Epidermal melanocyte (primary cell): ENCODE measurements around the gene CSNK2A1.
"Not testable (repeated sequence)": the region's sequence is repeated elsewhere in the genome, so short reads cannot be mapped to it uniquely, and the experiment has no call there.

Experiments used
- DNase-seq: peaks from one replicate; pipeline ENCODE4 v3.0.0; 2011; ENCODE audit warnings: low spot score; ENCODE audit not compliant: insufficient read length

The CSNK2A1 gene

DNA sequence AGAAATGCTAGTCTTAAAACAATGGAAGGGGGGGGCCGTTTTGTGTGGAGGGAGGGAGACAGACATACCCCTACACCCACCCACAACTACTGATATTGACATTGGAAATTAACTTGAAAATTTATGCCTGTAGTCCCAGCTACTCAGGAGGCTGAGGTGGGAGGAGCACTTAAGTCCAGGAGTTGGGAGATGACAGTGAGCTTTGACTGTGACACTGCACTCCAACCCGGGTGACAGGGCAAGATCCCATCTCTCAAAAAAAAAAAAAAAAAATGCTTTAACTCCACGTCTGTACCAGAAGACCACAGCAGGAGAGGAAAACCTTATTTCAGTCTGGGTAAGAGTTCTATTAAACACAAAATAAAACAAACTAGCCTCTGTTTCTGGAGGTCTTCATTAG, 83.4 kb downstream of the CSNK2A1 start:
- DNase-seq = no peak

DNA sequence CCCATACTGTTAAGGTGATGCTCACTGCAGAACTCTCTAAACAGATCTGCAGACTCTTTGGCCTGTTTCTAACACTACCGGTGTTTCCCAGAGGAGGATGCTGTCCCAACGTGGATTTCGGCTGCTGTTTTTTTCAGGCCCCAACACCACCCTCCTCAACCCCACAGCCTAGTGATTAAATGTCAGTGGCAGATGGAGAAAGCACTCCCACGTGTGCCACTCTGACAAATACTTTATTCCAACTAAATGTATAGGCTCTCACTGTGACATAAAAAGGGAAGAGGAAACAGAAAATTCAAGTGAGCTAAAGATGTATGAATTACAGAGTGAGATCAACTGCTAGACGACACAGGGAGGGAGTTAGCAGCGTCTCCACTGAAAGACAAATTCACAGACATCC, 84.8 kb downstream of the CSNK2A1 start:
- no peak for DNase-seq

DNA sequence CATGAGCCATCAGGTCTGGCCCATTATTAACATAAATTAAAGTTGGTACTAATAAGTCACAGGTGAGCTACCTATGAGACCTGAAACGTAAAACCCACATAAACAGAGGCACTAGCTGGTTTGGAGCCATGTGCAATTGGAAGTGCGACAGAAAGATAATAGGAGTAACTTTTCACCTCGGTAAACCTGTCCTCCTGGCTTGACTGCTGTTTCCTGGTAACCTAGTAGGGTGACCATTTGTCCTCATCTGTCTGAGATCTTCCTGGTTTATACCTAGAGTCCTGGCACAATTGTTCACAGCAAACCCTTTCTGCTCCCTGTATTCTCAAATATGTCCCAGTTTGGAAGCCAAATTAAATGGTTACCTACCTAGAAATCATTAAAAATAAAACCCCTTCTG, 88.6 kb downstream of the CSNK2A1 start:
- DNase-seq = no peak

DNA sequence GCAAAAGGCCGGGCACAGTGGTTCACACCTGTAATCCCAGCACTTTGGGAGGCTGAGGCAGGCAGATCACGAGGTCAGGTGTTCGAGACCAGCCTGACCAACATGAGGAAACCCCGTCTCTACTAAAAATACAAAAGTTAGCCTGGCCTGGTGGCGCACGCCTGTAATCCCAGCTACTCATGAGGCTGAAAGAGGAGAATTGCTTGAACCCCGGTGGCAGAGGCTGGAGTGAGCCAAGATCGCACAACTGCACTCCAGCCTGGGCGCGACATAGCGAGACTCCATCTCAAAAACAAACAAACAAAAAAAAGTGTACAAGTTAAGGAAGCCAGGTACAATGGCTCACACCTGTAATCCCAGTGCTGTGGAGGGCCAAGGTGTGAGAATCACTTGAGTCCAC, 91.6 kb downstream of the CSNK2A1 start:
- DNase-seq = not testable (repeated sequence)

DNA sequence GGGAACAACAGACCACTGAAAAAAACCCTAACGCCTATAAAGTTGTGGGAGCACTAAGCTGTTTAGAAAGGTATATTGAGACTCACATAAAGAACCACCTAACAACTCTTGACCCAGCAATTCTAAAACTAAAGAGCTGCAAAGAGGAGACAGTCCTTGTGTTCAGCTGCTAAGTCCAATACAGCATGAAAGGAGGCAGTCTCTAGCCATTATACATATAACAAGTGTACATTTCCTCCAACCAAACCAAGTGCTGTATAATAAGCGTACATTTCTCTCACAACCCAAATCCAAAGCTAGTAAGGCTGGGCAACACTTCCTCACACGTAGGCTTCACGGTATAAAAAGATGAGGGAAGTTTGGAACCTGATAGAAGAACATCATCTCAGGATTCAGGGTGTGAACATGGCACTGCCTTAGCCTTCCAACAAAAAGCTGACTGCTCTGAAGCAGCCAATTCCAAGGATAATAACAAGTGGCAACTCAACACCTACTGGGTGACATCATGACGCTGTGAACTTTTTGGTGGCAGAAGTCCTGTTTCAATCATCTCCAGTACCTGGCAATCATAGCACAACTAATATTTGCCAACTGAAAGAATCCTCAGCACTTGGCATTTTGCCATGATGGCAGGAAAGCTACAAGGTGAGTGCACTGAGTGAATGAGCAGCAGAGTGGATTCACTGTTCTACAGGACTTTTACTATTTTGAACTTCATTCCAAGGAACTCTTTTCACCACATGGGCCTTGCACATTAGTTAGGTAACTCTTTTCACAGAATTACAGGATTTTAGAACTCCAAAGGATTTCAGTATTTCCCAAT, 97.9 kb downstream of the CSNK2A1 start:
- DNase-seq = no peak

DNA sequence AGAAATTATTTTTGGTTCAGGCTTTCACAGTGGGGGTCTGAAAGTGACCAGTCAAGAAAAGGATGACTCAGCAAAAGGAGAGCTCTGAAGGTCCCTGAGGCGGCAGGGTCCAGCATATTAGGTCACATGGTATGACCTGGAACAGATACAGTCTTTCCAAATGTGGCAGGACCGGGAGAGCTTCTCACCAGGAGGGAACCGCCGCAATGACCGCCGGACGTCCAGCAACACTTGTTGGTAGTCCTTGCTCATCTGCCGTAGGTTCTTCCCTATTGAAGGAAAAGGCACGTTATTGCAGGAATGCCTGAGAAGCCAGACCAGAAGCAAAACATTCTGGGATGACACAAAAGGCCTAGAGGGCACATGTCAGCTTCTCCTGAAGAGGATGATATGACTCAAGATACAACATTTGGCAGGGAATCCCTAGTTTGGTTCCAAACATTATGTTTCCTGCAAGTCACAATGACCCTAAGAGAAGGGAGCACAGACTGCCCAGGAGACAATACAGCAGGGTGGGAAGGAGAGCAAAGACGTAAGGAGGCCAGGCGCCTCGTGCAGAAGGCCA, 98.6 kb downstream of the CSNK2A1 start:
- no peak for DNase-seq

DNA sequence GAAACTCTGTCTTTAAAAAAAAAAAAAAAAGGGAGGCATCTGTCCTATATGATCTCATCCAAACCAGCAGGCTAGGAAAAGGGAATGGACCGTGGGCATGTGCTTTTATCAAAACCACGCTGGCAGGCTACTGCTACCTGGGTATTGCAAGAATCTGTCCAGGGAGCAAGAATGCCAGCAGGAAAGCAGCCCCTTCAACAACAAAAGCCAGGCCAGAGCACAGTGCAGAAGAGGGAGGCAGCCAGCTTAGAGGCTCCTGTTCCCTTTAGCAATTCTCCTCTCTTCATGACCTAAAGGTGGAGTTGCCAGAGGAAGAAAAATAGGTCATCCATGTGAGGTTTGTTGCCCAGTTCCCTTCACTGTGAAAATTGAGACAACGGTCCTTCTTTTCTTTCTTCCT, 99.5 kb downstream of the CSNK2A1 start:
- no peak for DNase-seq

DNA sequence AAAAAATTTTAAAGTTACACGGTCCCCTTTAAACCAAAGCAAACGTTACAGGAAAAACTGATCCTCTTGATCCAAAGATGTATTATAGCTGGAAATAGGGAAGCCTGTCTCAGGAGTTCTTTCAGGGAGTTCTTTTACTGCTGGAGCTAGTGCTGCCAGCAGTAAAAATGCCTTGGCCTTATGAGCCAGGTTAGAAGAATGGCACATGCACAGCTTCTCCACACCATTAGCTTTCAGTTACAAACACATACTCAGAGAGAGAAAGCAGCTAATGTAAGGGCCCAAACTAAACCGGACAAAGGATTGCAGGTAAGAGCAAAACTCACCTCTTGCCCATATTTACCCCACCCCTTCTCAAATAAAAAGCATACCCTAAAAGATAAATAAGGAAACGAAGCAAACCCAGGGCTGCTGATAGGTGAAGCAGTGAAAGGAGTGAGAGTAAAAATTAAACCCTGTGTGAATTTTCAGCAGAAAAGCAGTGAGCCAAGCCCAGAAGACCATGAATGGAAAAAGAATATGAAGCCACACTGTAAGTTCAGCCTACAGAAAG, 100.3 kb downstream of the CSNK2A1 start:
- DNase-seq = no peak

DNA sequence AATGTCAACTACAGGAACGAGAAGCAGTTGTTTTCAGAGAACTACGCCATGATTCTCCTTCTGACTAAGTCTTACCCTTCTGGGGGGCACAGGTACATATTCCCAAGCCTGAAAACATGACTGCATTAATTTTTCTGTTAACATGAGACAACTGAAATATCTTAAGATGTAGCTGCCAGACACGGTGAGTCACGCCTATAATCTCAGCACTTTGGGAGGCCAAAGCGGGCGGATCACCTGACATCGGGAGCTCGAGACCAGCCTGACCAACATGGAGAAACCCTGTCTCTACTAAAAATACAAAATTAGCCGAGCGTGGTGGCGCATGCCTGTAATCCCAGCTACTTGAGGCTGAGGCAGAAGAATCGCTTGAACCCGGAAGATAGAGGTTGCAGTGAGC, 103.0 kb downstream of the CSNK2A1 start:
- DNase-seq = no peak

DNA sequence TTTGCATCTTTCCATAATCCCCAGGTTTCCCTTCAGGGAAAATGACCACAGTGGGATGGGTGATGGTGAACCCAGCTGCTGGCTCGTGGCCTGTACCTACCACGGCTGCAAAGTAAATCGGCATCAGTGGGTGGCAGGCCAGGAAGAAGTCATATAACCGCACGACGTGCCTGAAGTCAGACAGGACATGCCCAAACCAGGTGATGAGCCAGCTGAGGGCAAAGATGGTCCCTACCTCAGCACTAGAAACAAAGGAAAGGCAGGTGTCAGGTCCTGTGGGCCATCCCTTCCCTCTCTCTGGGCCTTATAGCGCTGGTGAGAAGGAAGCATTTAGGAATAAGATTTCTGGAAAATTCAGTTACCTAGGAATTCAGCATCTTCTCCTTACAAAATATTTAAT, 103.4 kb downstream of the CSNK2A1 start:
- no peak for DNase-seq

DNA sequence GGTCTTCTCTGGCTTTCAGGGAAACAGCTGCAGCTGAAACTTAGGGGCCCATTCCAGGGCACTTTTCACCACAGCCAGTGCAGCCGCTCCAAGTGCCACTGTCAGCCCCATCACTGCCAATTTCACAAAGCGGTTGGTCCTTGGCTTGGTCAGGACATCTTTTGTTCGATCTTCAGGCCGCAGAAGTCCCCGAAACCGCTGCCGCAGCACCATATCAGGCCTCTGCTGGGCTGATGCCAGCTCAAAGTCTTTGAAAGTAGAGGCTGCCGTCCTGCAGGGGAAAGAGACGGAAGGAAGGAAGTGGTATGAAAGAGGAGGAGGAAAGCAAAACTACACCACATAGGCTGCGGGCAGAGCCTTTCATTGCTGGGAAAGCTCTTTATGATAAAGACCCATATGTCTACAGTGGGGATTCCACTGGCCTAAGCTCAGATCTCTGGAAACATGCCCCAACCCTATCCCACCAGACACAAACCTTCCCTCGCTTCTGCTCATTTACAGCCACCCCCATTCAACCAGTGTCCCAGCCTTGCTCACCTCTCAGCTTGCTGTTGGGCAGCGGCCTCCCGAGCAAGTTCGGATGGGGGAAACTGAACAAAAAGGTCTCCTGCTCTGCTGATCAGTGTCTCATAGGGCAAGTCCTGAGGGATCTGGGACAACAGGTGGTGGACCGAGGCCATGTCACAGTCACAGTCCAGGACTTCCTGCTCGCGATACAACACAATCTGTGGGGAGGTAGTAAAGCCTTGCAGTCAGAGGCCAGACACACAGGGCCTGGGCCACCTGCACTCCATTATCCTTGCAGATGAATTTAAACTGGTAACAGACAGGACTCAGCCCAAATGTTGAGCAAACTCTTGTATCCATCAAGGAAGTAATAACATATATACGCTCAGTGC, 104.8 kb downstream of the CSNK2A1 start:
- no peak for DNase-seq

DNA sequence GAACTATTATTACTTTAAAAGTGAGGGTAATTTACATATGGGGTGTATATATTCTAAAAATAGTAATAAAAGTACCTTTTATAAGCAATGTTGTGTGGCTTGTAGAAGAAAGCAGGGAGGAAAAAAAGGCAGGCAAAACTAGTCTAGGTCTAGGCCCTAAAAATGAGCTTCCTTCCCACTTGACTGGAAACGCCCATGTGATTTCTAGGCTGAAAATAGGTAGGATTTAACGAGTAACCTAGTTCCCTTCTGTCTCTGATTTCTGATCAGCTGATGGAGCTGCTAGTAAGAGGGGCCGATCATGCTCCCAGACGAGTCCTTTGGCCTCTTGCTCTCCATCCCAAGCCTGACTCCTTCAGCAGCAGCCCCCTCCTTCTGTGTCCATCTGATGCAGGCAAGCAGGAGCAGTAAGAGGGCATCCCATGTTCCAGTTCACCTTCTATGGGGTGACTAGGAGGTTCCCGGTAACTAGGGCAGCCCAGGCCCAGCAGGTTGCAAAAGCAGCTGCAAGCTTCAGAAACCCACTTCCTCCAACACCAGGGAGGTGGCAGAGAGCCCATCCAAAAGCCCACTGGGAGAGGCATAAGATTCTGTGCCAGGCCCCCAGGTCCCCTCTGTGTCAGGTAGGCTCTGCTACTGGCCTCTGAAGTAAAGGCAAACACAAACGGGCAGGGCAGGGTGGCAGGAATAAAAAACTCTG, 105.7 kb downstream of the CSNK2A1 start:
- DNase-seq = no peak

DNA sequence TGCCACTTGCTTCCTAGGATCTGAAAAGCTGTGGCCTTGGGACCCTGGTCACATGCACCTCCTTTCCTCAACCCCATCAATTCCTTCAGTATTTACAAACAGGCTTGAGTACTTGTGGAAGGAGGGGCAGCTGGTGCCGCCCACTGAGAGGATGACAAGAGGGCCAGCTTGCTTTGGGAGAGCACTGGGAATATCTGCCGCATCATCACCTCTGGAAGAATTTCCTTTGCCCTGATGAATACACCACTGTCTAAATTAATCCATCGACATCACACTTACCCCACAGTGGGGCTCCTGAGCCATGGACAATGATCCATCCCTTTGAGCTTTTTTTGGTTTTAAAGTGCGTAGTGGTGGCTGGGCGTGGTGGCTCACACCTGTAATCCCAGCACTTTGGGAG, 107.1 kb downstream of the CSNK2A1 start:
- no peak for DNase-seq

DNA sequence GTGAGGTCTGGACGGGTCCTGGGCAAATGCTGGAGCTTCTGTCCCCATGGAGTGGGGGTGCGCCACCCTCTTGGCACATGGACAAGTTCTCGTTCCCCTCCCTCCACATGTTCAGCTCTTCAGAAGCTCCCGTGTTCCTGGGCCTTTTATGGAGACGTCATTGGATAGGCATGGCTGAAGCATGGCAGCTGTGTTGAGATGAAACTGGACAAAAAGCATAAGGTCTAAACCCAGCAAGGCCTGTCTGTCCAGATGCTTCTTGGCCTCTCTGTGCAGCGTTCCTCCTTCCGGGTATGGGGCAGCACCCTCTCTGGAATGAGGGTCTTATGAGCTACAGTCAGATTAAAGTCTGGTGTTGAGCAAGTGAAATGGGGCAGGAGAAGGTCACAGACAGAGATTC, 108.0 kb downstream of the CSNK2A1 start:
- no peak for DNase-seq

DNA sequence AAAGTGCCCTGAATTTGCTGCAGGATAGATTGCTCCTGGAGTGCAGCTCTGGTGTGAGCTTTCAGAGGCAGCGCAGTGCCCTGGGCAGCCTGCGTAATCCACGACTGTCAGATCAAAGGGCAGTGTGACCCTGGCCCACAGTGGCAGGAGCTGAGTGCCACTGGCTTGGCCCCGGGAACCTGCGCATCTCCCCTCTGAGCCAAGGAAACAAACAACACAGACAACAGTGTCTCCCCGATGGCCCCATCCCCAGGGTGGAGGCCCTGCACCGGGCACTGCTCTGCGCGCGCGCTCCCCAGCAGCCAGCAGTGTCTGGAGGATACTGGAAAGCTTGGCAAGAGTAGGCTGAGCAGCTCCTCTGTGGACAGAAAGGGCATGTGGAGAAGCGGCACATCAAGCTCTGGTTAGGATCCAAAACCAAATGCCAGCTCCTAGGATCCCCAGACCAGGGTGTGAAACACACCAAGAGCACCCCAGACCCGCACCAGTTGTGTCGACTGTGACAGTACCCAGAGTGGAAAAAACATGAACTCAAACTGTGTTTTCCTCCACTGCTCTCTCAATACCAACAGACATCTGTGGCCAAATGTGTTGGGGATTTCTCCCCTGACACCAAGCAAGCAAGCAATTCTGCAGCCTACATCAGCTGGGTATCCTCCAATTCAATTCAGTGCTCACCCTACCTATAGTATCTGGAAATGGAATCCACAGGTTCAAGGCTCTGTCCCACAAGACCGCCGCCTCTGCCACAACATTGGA, 108.8 kb downstream of the CSNK2A1 start:
- no peak for DNase-seq

DNA sequence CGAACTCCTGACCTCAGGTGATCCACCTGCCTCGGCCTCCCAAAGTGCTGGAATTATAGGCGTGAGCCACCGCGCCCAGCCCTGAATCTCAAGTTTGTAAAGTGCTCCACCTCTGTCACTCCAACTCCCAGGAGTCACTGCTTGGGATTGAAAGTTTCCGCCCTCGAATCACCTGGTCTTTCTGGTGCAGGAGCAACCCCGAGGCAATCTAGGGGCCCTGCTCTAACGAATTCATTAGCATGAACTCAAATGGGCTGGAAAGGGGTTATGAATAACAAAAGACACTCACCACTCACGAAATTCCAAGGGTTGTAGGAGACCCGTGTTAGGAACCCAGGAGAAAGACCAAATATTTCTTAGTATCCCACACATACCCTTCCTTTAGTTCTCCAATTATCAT, 109.4 kb downstream of the CSNK2A1 start:
- no peak for DNase-seq

DNA sequence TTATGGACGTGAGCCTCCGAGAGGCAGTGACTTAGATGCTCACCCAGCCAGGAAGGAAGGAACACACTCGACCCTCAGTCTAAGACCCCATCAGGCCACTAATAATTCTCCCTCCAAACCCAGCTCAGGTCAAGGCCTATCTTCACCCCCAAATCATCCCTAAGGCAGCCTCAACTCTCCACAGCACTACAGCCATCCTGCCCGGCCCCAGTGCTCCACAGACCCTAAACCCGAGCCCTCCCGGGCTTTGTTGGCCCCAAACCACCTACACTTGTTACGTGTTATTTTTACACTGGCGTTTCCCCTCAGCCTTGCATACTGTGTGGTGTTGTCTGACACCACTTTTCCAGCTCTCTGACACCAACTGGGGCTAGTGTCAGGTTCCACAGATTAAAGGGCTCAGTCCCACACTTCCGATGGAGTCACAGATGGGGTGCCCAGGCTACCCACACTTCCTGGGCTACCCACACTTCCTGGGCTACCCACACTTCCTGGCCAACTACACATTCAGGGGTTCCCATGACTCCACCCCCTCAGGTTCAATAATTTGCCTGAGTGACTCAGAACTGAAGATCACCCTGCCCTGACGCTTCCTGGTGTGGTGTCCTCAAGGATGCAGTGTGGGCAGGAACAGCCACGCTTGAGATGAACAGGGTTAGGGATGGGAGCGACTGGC, 110.2 kb downstream of the CSNK2A1 start:
- no peak for DNase-seq

DNA sequence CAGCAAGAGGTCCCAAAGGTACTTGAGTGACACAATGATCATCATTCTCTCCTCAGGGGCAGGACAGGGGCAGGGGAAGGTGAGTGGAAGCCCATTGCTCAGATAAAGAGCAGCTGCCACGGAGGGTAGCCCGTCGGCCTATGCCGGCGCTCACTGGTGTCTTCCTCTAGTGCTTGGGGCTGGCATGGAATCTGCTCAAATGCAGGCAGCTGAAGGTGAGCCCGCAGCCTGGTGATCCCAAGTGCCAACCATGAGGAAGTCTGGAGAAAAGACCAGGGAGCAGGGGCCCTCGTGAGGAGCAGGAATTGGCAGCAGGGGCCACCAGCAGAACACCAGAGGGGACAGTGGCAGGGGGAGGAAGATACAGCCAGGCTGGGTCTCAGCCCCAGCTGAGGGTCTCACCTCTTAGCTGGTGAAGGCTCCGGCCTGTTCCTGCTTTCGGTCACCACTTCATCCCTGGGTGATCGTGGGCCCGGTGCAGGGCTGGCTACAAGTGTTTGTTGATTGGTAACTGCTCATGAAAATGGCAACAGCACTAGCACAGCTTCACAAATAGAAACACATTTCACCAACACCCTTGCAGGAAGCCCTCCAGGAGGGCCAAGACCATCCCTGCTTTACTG, 110.8 kb downstream of the CSNK2A1 start:
- DNase-seq = no peak

DNA sequence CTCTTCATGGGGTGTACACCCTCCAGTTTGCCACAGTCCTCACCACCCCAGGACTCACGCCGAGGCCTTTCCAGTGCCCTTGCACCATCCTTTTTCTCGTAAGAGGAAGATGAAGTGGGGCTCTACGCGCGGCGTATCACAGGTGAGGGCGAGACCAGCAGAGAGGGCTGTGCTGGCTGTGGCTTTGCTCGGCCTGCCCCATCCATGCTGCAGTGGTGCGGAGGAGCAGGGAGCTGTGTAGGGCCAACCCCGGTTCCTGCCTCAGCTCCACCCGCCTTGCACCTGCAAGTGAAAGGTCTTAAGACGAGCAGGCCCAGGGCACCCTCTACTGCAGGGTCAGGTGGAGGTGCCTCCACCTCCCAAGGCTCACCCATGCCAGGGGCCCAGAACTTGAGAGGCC, 111.4 kb downstream of the CSNK2A1 start:
- no peak for DNase-seq
